H1 (cell line): Measurements from ENCODE around the gene NBDY. TPM values are rescaled to one million over a fixed set of nuclear protein-coding genes. Genes with fewer than 3 reads are reported as not detected.

ENCODE experiments used
- CTCF ChIA-PET: fragments of 300-600 bp; sonication (Branson Sonifier 250); formaldehyde crosslinking; loops from one replicate; lab custom pipeline; 2021; ENCODE audit not compliant: partially characterized antibody; lab: Charles Lee
- POLR2A ChIA-PET: fragments of 300-600 bp; sonication (Branson Sonifier 250); formaldehyde crosslinking; loops from one replicate; lab custom pipeline; 2021; ENCODE audit warnings: inconsistent platforms; ENCODE audit not compliant: partially characterized antibody; lab: Charles Lee
- DNase-seq, 2 experiments: peaks; one replicate each; pipeline versions ENCODE4 v3.0.0 to v3.0.0-alpha.2; 2010 to 2022; ENCODE audit warnings: low spot score in 2 of 2, low read depth in 1 of 2, mixed read lengths in 1 of 2
- FAIRE-seq: peaks from 2 replicates; lab custom pipeline; 2011; peaks lifted over from hg19 to GRCh38; lab: Jason Lieb, UNC
- H2AFZ ChIP-seq: 2 replicates; pipeline ENCODE4 v1.8.1; 2012; ENCODE audit warnings: low read length, inconsistent platforms
- H2AK5ac ChIP-seq: 2 replicates; pipeline ENCODE4 v1.6.1; 2013; ENCODE audit warnings: low read depth, low read length
- H2BK120ac ChIP-seq: replicated peaks from 2 replicates; pipeline ENCODE3; 2013; ENCODE audit warnings: low read depth, low read length, inconsistent platforms
- H2BK12ac ChIP-seq: 2 replicates; pipeline ENCODE4 v1.6.1; 2013; ENCODE audit warnings: low read depth, low read length
- H2BK15ac ChIP-seq: 2 replicates; pipeline ENCODE4 v1.6.1; 2013; ENCODE audit warnings: low read length
- H2BK20ac ChIP-seq: 2 replicates; pipeline ENCODE4 v1.6.1; 2013; ENCODE audit warnings: low read length
- H2BK5ac ChIP-seq: 2 replicates; pipeline ENCODE4 v1.6.1; 2013; ENCODE audit warnings: low read depth, low read length
- H3K14ac ChIP-seq: 2 replicates; pipeline ENCODE4 v1.6.1; 2013; ENCODE audit warnings: inconsistent platforms; ENCODE audit not compliant: insufficient read length
- H3K18ac ChIP-seq: 2 replicates; pipeline ENCODE4 v1.6.1; 2013; ENCODE audit warnings: low read length; ENCODE audit errors: extremely low read depth
- H3K23ac ChIP-seq: 2 replicates; pipeline ENCODE4 v1.6.1; 2013; ENCODE audit warnings: inconsistent platforms; ENCODE audit not compliant: insufficient read length
- H3K23me2 ChIP-seq: 2 replicates; pipeline ENCODE4 v1.6.1; 2013; ENCODE audit warnings: low read depth, low read length
- H3K27ac ChIP-seq: 2 replicates; pipeline ENCODE4 v1.6.1; 2011; ENCODE audit warnings: low read depth, low read length, inconsistent platforms
- H3K27me3 ChIP-seq, 4 experiments: replicated peaks in 1 of 4; 1 replicate in 1 of 4; 2 replicates in 3 of 4; pipeline versions ENCODE4 v1.6.1 to v1.8.1; 2011 to 2013; ENCODE audit warnings: low read length in 3 of 4, mild to moderate bottlenecking in 3 of 4, inconsistent platforms in 2 of 4, mixed read lengths in 2 of 4, moderate library complexity in 1 of 4; ENCODE audit not compliant: control insufficient read depth in 3 of 4, insufficient read depth in 3 of 4; ENCODE audit errors: extremely low read depth in 1 of 4
- H3K36me3 ChIP-seq, 4 experiments: 2 replicates each; pipeline versions ENCODE4 v1.6.1 to v1.8.1; 2011 to 2013; ENCODE audit warnings: mild to moderate bottlenecking in 4 of 4, low read length in 3 of 4, moderate library complexity in 2 of 4, control low read depth in 1 of 4, inconsistent platforms in 1 of 4; ENCODE audit not compliant: insufficient read depth in 4 of 4, control insufficient read depth in 2 of 4
- H3K4ac ChIP-seq: replicated peaks from 2 replicates; pipeline ENCODE3; 2013; ENCODE audit warnings: low read length, low read depth, mixed read lengths, inconsistent platforms; ENCODE audit not compliant: insufficient read length
- H3K4me1 ChIP-seq, 4 experiments: replicated peaks in 1 of 4; 1 replicate in 1 of 4; 2 replicates in 3 of 4; pipeline versions ENCODE4 v1.6.1 to v1.8.1; 2011 to 2013; ENCODE audit warnings: low read length in 3 of 4, inconsistent platforms in 2 of 4, mixed read lengths in 1 of 4; ENCODE audit not compliant: insufficient read depth in 4 of 4, control insufficient read depth in 3 of 4
- H3K4me2 ChIP-seq, 2 experiments: 2 replicates each; pipeline versions ENCODE4 v1.6.1 to v1.8.1; 2011 to 2013; ENCODE audit warnings: low read depth in 2 of 2, low read length in 2 of 2, control low read depth in 1 of 2, inconsistent platforms in 1 of 2, mild to moderate bottlenecking in 1 of 2; ENCODE audit not compliant: insufficient read depth in 1 of 2
- H3K4me3 ChIP-seq, 4 experiments: fragments of 200-600, 300-600 bp in 1 of 4; sonication (generic), shearing (Covaris generic), sonication (Bioruptor Twin) in 1 of 4; 2 replicates each; pipeline versions ENCODE4 v1.5.1 to v1.8.1; 2011 to 2016; ENCODE audit warnings: low read length in 4 of 4, low read depth in 3 of 4, control low read depth in 2 of 4, inconsistent platforms in 2 of 4, mild to moderate bottlenecking in 2 of 4, mixed read lengths in 1 of 4, moderate library complexity in 1 of 4; ENCODE audit not compliant: insufficient read depth in 2 of 4; ENCODE audit errors: extremely low read depth in 1 of 4
- H3K56ac ChIP-seq: replicated peaks from 2 replicates; pipeline ENCODE3; 2013; ENCODE audit warnings: low read depth, mild to moderate bottlenecking, mixed read lengths, low read length, inconsistent platforms; ENCODE audit not compliant: insufficient read length
- H3K79me1 ChIP-seq: 2 replicates; pipeline ENCODE4 v1.6.1; 2013; ENCODE audit warnings: low read depth, low read length, control low read depth
- H3K79me2 ChIP-seq, 2 experiments: 2 replicates each; pipeline versions ENCODE4 v1.6.1 to v1.8.1; 2012 to 2013; ENCODE audit warnings: low read length in 2 of 2, mild to moderate bottlenecking in 2 of 2, inconsistent platforms in 1 of 2; ENCODE audit not compliant: insufficient read depth in 2 of 2, control insufficient read depth in 1 of 2
- H3K9ac ChIP-seq, 4 experiments: replicated peaks in 1 of 4; 1 replicate in 1 of 4; 2 replicates in 3 of 4; pipeline versions ENCODE4 v1.6.1 to v1.8.1; 2011 to 2013; ENCODE audit warnings: low read depth in 3 of 4, low read length in 3 of 4, control low read depth in 2 of 4, mild to moderate bottlenecking in 2 of 4, moderate library complexity in 2 of 4, inconsistent platforms in 1 of 4; ENCODE audit errors: extremely low read depth in 1 of 4
- H3K9me3 ChIP-seq, 2 experiments: 2 replicates each; pipeline versions ENCODE4 v1.6.1 to v1.8.1; 2012 to 2013; ENCODE audit warnings: mild to moderate bottlenecking in 2 of 2, moderate library complexity in 2 of 2, control low read depth in 1 of 2, inconsistent platforms in 1 of 2, low read depth in 1 of 2, low read length in 1 of 2, mixed read lengths in 1 of 2; ENCODE audit not compliant: insufficient read depth in 2 of 2
- H4K20me1 ChIP-seq, 2 experiments: replicated peaks in 1 of 2; 2 replicates each; pipeline versions ENCODE3 to v1.8.1; 2011 to 2013; ENCODE audit warnings: inconsistent platforms in 2 of 2, low read length in 2 of 2, mild to moderate bottlenecking in 1 of 2; ENCODE audit not compliant: insufficient read depth in 2 of 2, control insufficient read depth in 1 of 2
- H4K5ac ChIP-seq: 2 replicates; pipeline ENCODE4 v1.6.1; 2013; ENCODE audit warnings: low read length, low read depth, mixed read lengths, inconsistent platforms; ENCODE audit not compliant: insufficient read length
- H4K8ac ChIP-seq: 2 replicates; pipeline ENCODE4 v1.8.0; 2013; ENCODE audit warnings: mild to moderate bottlenecking, moderate library complexity, low read length, inconsistent platforms; ENCODE audit not compliant: insufficient read depth; ENCODE audit errors: extremely low read depth
- H4K91ac ChIP-seq: replicated peaks from 2 replicates; pipeline ENCODE3; 2013; ENCODE audit warnings: low read length, mixed read lengths, inconsistent platforms; ENCODE audit not compliant: insufficient read length
- RAD21 ChIP-seq, 2 experiments: IDR thresholded peaks in 1 of 2; conservative IDR thresholded peaks in 1 of 2; 2 replicates each; pipeline ENCODE4 v1.6.1; 2011; ENCODE audit warnings: low read depth in 2 of 2, low read length in 2 of 2, improper control_type of control experiment in 1 of 2, inconsistent platforms in 1 of 2, mild to moderate bottlenecking in 1 of 2, moderate library complexity in 1 of 2
- SIRT6 ChIP-seq: IDR thresholded peaks from one replicate; pipeline ENCODE4 v1.7.1; 2012; ENCODE audit warnings: low read length, inconsistent platforms
- WGBS, 2 experiments: shearing (Covaris generic) in 1 of 2; methylation state at CpG; one replicate each; pipeline versions ENCODE4 v1.1.6 to v1.1.7; 2013 to 2015; ENCODE audit warnings: low lambda C conversion rate in 2 of 2, mixed read lengths in 2 of 2, inconsistent platforms in 1 of 2, low coverage in 1 of 2, missing lambda C conversion rate in 1 of 2; ENCODE audit not compliant: insufficient replicate concordance in 2 of 2, insufficient coverage in 1 of 2, insufficient read length in 1 of 2; ENCODE audit errors: extremely low coverage in 1 of 2, missing lambda C conversion rate in 1 of 2; 5-methylcytosine and 5-hydroxymethylcytosine counted together
- polyA plus RNA-seq, 7 experiments: library from polyadenylated mRNA; depleted of rRNA in 3 of 7; stranded (reverse) in 5 of 7; unstranded in 2 of 7; fragments of >200 nt in 5 of 7; fragments of 200-250 nt in 2 of 7; gene quantifications; 1 replicate in 5 of 7; 2 replicates in 1 of 7; 4 replicates in 1 of 7; pipeline versions ENCODE4 v1.2.1 to v1.2.3, GENCODE V29; 2011 to 2013; ENCODE audit warnings: missing spikeins in 2 of 7, mixed read lengths in 2 of 7
- total RNA-seq: library from RNA; stranded (reverse); fragmentation: NEBNext Ultra II Directional; extraction: Animal tissue kit (Norgen Biotek cat#: 25700); gene quantifications from 2 replicates; pipeline ENCODE4 v1.2.1, GENCODE V29; 2021

The NBDY gene
- total and polyA plus RNA-seq, 2 of the 8 experiments (the other 6 are each of a cell fraction or from before 2014, with no cell fraction given), result 42.3 to 57.8 TPM

- no peak overlapping the region for H3K4me2 ChIP-seq
- no peak for FAIRE-seq
- WGBS, 2 experiments, result 93% methylated on average over 10 of the region's 11 CpGs; no CpG with 5 or more reads in 1 of the 2 experiments
Observed at GRCh38 chrX:56763556-56764152, 34.6 kb downstream of the NBDY start.

More at GRCh38 chrX:56763556-56764152, 34.6 kb downstream of the NBDY start:
- no peak overlapping the region for H3K18ac ChIP-seq
- no peaks in the 10 kb centered on the region; a peak in 1 of 4 replicates for H3K79me2 ChIP-seq
- H4K91ac ChIP-seq, result no peak overlapping the region
- no peak overlapping the region for H2AFZ ChIP-seq
- no peak overlapping the region for H4K8ac ChIP-seq
- H2BK5ac ChIP-seq, result no peak overlapping the region
- no peak for TF ChIP-seq SIRT6
- peak in 1 of 2 experiments; percentile 14; a peak in 1 of 4 replicates for TF ChIP-seq RAD21 (IDR thresholded peaks at IDR 0.05 in 1 of 2, conservative IDR thresholded peaks at IDR 0.05 in 1 of 2; ENCODE audit: low read depth in 2 of 2, low read length in 2 of 2)
- no peaks in the 10 kb centered on the region for H3K23me2 ChIP-seq
- no peak overlapping the region for H4K5ac ChIP-seq
- no peaks in the 10 kb centered on the region for H3K79me1 ChIP-seq
- H3K23ac ChIP-seq, result no peak overlapping the region
- H3K14ac ChIP-seq, result no peak overlapping the region
- peak in 1 of 2 experiments; percentile 41 for DNase-seq
- ChIA-PET POLR2A (no interaction called here), CTCF (interaction anchor here (1.3 to 2.5 kb wide), 2 partner anchors 18 to 215 kb away, joined by 3 to 11 read pairs; no protein-coding TSS in a partner anchor)
- no peak overlapping the region for H2BK15ac ChIP-seq
- H3K4me3 ChIP-seq, result no peak overlapping the region
- H3K9me3 ChIP-seq, result no peaks in the 10 kb centered on the region
- H3K36me3 ChIP-seq, result peaks cover 0 to 5% (median 0%) of the 10 kb centered on the region in 4 experiments; a peak in 1 of 8 replicates
- no peak overlapping the region for H2BK120ac ChIP-seq
- H4K20me1 ChIP-seq, result no peaks in the 10 kb centered on the region
- H3K27me3 ChIP-seq, result no peaks in the 10 kb centered on the region
- H3K27ac ChIP-seq, result no peak overlapping the region
- H3K9ac ChIP-seq, result no peak overlapping the region
- H2BK12ac ChIP-seq, result no peak overlapping the region
- H3K4ac ChIP-seq, result no peak overlapping the region
- H3K4me1 ChIP-seq, result peaks cover 0 to 11% (median 2%) of the 10 kb centered on the region in 4 experiments; a peak in 4 of 7 replicates
- no peak overlapping the region for H2BK20ac ChIP-seq
- H3K56ac ChIP-seq, result no peak overlapping the region
- H2AK5ac ChIP-seq, result no peak overlapping the region
